Right lobe of liver (tissue), 6 donors: ENCODE data around the gene ERMP1. TPM values are rescaled to one million over a fixed set of nuclear protein-coding genes. Genes with fewer than 3 reads are reported as not detected.
A peak's percentile ranks its signal among the peaks of the same experiment; 100 is the strongest.

Source experiments
- ATAC-seq, 4 donors: fragments of 200-7000 bp; cut with Tn5 transposase; one replicate each; pipeline ENCODE4 v1.9.1; 2020; ENCODE audit warnings: mild to moderate bottlenecking in 4 of 4, moderate library complexity in 4 of 4
- DNase-seq, 3 donors: peaks; one replicate each; pipeline ENCODE4 v3.0.0-alpha.2; 2020
- H3K27ac ChIP-seq, 3 donors: fragments of 200-600 bp; one replicate each; pipeline ENCODE4 v1.8.0; 2022
- H3K27me3 ChIP-seq, 2 donors: fragments of 200-600 bp; one replicate each; pipeline ENCODE4 v1.8.0; 2022
- H3K36me3 ChIP-seq, 4 donors: fragments of 200-600 bp; sonication (generic) in 1 of 4; one replicate each; pipeline versions ENCODE4 v1.5.1 to v1.8.0; 2017 to 2022; ENCODE audit warnings: control low read depth in 1 of 4
- H3K4me1 ChIP-seq, 4 donors: fragments of 200-600 bp; sonication (generic) in 1 of 4; one replicate each; pipeline versions ENCODE4 v1.5.1 to v1.8.0; 2017 to 2022; ENCODE audit warnings: control low read depth in 1 of 4
- H3K4me3 ChIP-seq, 3 donors: fragments of 200-600 bp; one replicate each; pipeline ENCODE4 v1.8.0; 2022
- H3K9me3 ChIP-seq, 4 donors: fragments of 200-600 bp; sonication (generic) in 1 of 4; one replicate each; pipeline versions ENCODE4 v1.5.1 to v1.8.0; 2017 to 2022; ENCODE audit warnings: control low read depth in 1 of 4
- POLR2A ChIP-seq: fragments of 450-650 bp; IDR thresholded peaks from one replicate; pipeline ENCODE4 v1.6.1; 2017; ENCODE audit warnings: antibody characterized with exemption, mild to moderate bottlenecking
- WGBS: methylation state at CpG from one replicate; pipeline ENCODE4 v1.1.6; 2018; ENCODE audit warnings: low coverage, low lambda C conversion rate; ENCODE audit not compliant: insufficient coverage; ENCODE audit errors: missing lambda C conversion rate; 5-methylcytosine and 5-hydroxymethylcytosine counted together
- intact Hi-C, 2 donors: fragments of 100-400 bp; cut with DNase I; formaldehyde crosslinking; loops; one replicate each; pipeline versions ENCODE4 v1.11.2 to v1.14.1; 2022
- total RNA-seq, 6 experiments: library from RNA; depleted of rRNA in 2 of 6; stranded (reverse); fragments of >200 nt in 2 of 6; fragmentation: NEBNext Ultra II Directional in 3 of 6; extraction: Animal tissue kit (Norgen Biotek cat#: 25700) in 3 of 6; gene quantifications; one replicate each; pipeline versions ENCODE4 v1.1.0 to v1.2.4, GENCODE V29; 2016 to 2023
- TF ChIP-seq, protein P1 (sequence below), 4 donors: fragments of 200-600 bp in 3 of 4; fragments of 450-650 bp in 1 of 4; IDR thresholded peaks; one replicate each; pipeline versions ENCODE4 v1.5.1 to v1.8.0; 2016 to 2022; ENCODE audit warnings: antibody characterized with exemption in 4 of 4, mild to moderate bottlenecking in 2 of 4
- donor health status: DM: no; HTN: yes; CAD: no.
- donor health status: DM: no; HTN: no; CAD: no.
- donor health status: DM: no; HTN: no; CAD: no.
- donor health status: DM: no; HTN: yes; CAD: no.
- donor health status: DM: no; HTN: yes; CAD: no.

ERMP1 gene
- total RNA-seq, 6 experiments from 2014 or later, result 7.9 to 13.9 (median 10.2) TPM

DNA sequence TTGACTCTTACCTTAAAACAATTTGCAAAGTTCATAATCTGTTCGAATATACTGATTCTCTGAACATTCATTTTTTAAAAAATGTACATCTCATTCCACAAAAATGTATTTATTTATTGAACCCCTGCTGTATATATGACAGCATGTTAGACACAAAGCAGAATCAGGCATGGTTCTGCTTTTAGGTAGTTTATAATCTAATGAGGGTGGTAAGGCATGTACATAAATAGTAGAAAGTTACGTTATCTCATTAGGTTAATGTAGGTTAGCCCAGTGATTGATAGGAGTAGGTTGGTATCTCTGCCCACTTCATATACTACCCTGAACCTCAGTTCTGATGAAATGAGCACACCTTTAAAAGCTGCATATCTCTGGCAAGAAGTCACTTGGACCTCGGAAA is 89.8 kb downstream of the ERMP1 start:
- intact Hi-C loops, result no loop called here
- WGBS, result 94% methylated on average over 3 of the region's 3 CpGs
- Histone ChIP-seq H3K36me3 (peaks cover 0 to 23% (median 2%) of the 10 kb centered on the region in 4 donors), H3K27ac (no peak overlapping the region), H3K9me3 (no peaks in the 10 kb centered on the region), H3K4me1 (no peaks in the 10 kb centered on the region), H3K27me3 (no peaks in the 10 kb centered on the region), H3K4me3 (no peak overlapping the region)
- ATAC-seq, result no peak
- no peak for TF ChIP-seq POLR2A
- TF ChIP-seq, protein P1, sequence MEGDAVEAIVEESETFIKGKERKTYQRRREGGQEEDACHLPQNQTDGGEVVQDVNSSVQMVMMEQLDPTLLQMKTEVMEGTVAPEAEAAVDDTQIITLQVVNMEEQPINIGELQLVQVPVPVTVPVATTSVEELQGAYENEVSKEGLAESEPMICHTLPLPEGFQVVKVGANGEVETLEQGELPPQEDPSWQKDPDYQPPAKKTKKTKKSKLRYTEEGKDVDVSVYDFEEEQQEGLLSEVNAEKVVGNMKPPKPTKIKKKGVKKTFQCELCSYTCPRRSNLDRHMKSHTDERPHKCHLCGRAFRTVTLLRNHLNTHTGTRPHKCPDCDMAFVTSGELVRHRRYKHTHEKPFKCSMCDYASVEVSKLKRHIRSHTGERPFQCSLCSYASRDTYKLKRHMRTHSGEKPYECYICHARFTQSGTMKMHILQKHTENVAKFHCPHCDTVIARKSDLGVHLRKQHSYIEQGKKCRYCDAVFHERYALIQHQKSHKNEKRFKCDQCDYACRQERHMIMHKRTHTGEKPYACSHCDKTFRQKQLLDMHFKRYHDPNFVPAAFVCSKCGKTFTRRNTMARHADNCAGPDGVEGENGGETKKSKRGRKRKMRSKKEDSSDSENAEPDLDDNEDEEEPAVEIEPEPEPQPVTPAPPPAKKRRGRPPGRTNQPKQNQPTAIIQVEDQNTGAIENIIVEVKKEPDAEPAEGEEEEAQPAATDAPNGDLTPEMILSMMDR (IDR thresholded peaks at IDR 0.05), result no peak
- DNase-seq, result no peak

DNA sequence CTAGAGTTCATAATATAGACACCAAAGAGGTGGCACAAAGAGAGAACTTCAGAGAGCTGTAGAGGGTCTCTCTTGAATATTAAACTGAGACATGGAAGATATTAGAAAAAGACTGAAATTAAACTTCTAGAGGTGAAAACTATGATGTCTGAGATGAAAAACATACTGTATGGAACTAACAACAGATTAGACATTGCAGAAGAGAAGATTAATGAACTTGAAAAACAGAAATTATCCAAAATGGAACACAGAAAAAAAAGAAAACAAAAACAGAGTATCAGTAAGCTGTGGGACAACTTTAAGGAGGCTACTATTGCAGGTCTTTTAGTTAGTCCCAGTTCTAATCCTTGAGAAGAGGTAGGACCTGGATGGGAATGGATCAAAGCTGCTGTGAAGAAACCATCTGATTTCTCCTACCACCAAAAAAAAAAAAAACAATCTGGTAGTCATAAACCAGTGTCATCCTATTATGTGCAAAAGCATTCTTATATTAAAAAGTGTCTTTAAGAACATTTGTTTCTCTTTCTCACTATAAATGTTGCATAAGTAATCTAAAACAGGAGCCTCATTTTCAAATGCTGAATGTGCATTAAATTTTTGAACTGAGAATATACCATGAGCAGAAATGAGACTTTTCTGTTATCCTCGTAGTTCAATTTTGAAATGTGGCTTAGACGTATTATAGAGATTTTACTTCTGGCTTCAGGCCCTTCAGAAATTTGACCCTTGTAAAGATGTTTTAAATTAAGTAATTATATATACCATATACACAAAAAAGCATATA is 96.2 kb downstream of the ERMP1 start:
- Histone ChIP-seq H3K27ac (no peak overlapping the region), H3K4me3 (no peak overlapping the region), H3K9me3 (no peaks in the 10 kb centered on the region), H3K36me3 (peaks cover 0 to 6% (median 1%) of the 10 kb centered on the region in 4 donors), H3K4me1 (no peaks in the 10 kb centered on the region), H3K27me3 (no peaks in the 10 kb centered on the region)
- ATAC-seq, result no peak
- intact Hi-C loops, result no loop called here
- no peak for DNase-seq
- TF ChIP-seq, protein P1 (IDR thresholded peaks at IDR 0.05), result no peak
- no peak for TF ChIP-seq POLR2A
- 94% methylated on average over 2 of the region's 2 CpGs for WGBS

DNA sequence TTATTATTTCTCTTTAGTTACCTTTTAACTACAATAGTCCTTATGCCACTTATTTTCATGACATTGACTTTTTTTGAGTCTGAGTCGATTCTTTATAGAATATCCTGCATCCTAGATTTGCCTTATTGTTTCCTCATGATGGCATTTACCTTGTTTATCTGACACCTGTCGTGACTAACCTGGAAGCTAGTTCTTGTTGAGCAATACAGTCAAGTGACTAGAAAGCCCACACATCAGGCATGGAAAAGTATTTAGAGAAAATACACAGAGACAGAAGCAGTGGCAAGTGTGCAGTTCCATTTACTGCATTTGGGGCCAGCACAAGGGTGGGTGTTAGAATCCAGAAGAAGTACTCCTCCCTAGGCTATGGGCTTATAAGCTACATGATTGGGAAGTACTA is 97.8 kb downstream of the ERMP1 start:
- Histone ChIP-seq H3K9me3 (no peaks in the 10 kb centered on the region), H3K27ac (no peak overlapping the region), H3K27me3 (no peaks in the 10 kb centered on the region), H3K4me1 (no peaks in the 10 kb centered on the region), H3K4me3 (no peak overlapping the region), H3K36me3 (peaks cover 0 to 6% (median 1%) of the 10 kb centered on the region in 4 donors)
- ATAC-seq (peak in 2 of 4 donors; percentile 23 to 65), DNase-seq (no peak)
- WGBS, result 80% methylated on average over 2 of the region's 2 CpGs
- intact Hi-C loops, result no loop called here
- TF ChIP-seq, protein P1 (IDR thresholded peaks at IDR 0.05), result no peak
- TF ChIP-seq POLR2A, result no peak

Other genes starting within 250 kb of the ERMP1 start
- gene RIC1, start 204.0 kb downstream of the ERMP1 start, total RNA-seq, result 10 to 100 TPM in 5 of 6 experiments, 1 to 10 TPM in 1; 9.7 to 18.4 (median 10.5) TPM
- not detected for gene MLANA, start 57.8 kb upstream of the ERMP1 start, total RNA-seq
- 10 to 100 TPM in 2 of 6 experiments, 1 to 10 TPM in 4; 6.2 to 11.7 (median 8.4) TPM for gene RANBP6, start 182.5 kb upstream of the ERMP1 start, total RNA-seq